ENCODE measurements around the gene DPYD. TPM values are rescaled to one million over a fixed set of nuclear protein-coding genes. Genes with fewer than 3 reads are reported as not detected.

Gene DPYD
- total and polyA plus RNA-seq, 8 donors = 2.7 to 24.5 (median 9.4) TPM

- Histone ChIP-seq H3K4me1 (no peaks in the 10 kb centered on the region), H3K36me3 (no peaks in the 10 kb centered on the region), H3K9me3 (no peaks in the 10 kb centered on the region), H3K27ac (no peak overlapping the region), H3K4me3 (no peak overlapping the region), H3K27me3 (no peaks in the 10 kb centered on the region)
- no peak for TF ChIP-seq CTCF (IDR thresholded peaks at IDR 0.05)
- ATAC-seq (no peak), FAIRE-seq (no peak), DNase-seq (no peak)
- intact Hi-C loops (cut with DNase I) = no loop called here
- WGBS, 2 donors = 83 to 89% methylated on average over 1 of the region's 1 CpG
These were observed 621.9 kb downstream of the DPYD start for GRCh38 chr1:97298966-97299365.

- H3K4me1 ChIP-seq = no peaks in the 10 kb centered on the region
- no peak overlapping the region for H3K4me3 ChIP-seq
- no peaks in the 10 kb centered on the region for H3K9me3 ChIP-seq
- no peak for TF ChIP-seq CTCF (IDR thresholded peaks at IDR 0.05)
- no peaks in the 10 kb centered on the region for H3K36me3 ChIP-seq
- 83 to 89% methylated on average over 2 of the region's 2 CpGs for WGBS, 2 donors
- FAIRE-seq = no peak
- no peak for ATAC-seq
- no peak for DNase-seq
- no peaks in the 10 kb centered on the region for H3K27me3 ChIP-seq
- intact Hi-C loops (cut with DNase I) = no loop called here
- H3K27ac ChIP-seq = no peak overlapping the region
These were observed 623.2 kb downstream of the DPYD start for GRCh38 chr1:97297611-97298010.

- Histone ChIP-seq H3K9me3 (no peaks in the 10 kb centered on the region), H3K36me3 (no peaks in the 10 kb centered on the region), H3K4me1 (peaks cover 0 to 16% (median 0%) of the 10 kb centered on the region in 3 donors), H3K27ac (no peak overlapping the region), H3K4me3 (no peak overlapping the region), H3K27me3 (no peaks in the 10 kb centered on the region)
- no peak for TF ChIP-seq CTCF (IDR thresholded peaks at IDR 0.05)
- DNase-seq (no peak), ATAC-seq (no peak), FAIRE-seq (no peak)
- 76 to 81% methylated on average over 1 of the region's 1 CpG for WGBS, 2 donors
- intact Hi-C loops (cut with DNase I) = no loop called here
These were observed 638.9 kb downstream of the DPYD start for GRCh38 chr1:97281962-97282361.

GRCh38 chr1:97277891-97278654 lies 642.8 kb downstream of the DPYD start:
- Histone ChIP-seq H3K27ac (peak overlapping the region in 2 of 4 donors; percentile 82 to 90), H3K9me3 (no peaks in the 10 kb centered on the region), H3K4me3 (no peak overlapping the region), H3K27me3 (no peaks in the 10 kb centered on the region), H3K36me3 (no peaks in the 10 kb centered on the region), H3K4me1 (peaks cover 0 to 16% (median 0%) of the 10 kb centered on the region in 3 donors)
- no peak for TF ChIP-seq CTCF (IDR thresholded peaks at IDR 0.05)
- ATAC-seq (peak; percentile 67 to 96 (median 84)), FAIRE-seq (no peak), DNase-seq (no peak)
- intact Hi-C loops (cut with DNase I) = no loop called here
- 81% methylated on average over 2 of the region's 2 CpGs for WGBS, 2 donors

All from pancreas (tissue), 10 donors.